GM11168 (cell line): ENCODE results near the gene TM4SF5.
"Not testable (repeated sequence)": the region's sequence is repeated elsewhere in the genome, so short reads cannot be mapped to it uniquely, and the experiment has no call there.

ENCODE experiments used
- in situ Hi-C: fragments of 300-500 bp; cut with MboI; formaldehyde crosslinking; loops from one replicate; pipeline ENCODE4 v1.12.0; 2022; ENCODE audit warnings: low sequenced_read_pairs; ENCODE audit not compliant: unreplicated experiment

TM4SF5 gene

GRCh38 chr17:4818276-4818675 is 46.6 kb downstream of the TM4SF5 start:
- in situ Hi-C loops = no loop called here

DNA sequence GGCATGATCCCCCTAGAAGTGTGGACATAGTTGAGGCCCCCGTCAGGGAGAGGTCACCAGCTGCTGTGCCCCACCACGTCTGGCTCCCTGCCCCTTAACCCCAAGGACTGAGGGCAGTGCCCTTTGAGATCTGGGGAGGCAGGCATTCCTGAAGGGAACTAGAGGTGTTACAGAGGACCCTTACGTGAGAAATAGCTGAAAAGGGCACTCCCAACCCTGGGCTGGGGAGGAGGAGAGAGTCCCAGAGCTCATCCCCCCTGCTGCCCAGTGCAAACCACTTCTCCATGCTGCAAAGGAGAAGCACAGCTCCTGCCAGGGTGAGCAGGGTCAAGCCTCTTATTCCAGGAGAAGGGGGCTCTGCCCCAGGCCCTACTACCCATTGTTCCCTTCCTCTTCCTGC is 51.1 kb downstream of the TM4SF5 start:
- in situ Hi-C loops = no loop called here

- in situ Hi-C loops = no loop called here
Measured at GRCh38 chr17:4823373-4824089, 51.8 kb downstream of the TM4SF5 start.

DNA sequence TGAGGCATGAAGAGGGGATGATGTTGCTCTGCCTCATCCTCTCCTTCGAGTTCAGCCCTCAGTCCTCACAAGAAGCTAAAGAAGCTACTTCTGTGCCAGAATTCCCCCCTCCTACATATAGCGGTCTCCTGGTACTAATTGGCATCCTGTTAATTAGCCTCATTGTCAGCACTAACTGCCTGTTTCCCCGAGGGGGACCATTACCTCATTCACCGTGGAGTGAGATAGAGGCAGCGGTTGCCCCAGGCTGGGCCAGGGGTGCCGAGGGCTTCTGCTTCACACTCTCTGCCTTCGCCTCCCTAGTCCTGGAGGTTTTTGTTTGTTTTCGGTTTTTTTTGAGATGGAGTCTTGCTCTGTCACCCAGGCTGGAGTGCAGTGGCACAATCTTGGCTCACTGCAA is 55.7 kb downstream of the TM4SF5 start:
- in situ Hi-C loops = no loop called here

GRCh38 chr17:4832829-4833177 is 61.1 kb downstream of the TM4SF5 start:
- in situ Hi-C loops = not testable (repeated sequence)
